ENCODE data around the gene PSME3IP1.

- TF ChIP-seq RAD21 (IDR thresholded peaks at IDR 0.05; ENCODE audit: low read length), result no peak
- no peak for TF ChIP-seq POLR2A (IDR thresholded peaks at IDR 0.05; ENCODE audit: low read depth, low read length)
- no peak for TF ChIP-seq MXI1 (IDR thresholded peaks at IDR 0.05; ENCODE audit: borderline replicate concordance, low read depth, low read length)
- TF ChIP-seq MAFK (IDR thresholded peaks at IDR 0.05; ENCODE audit: low read depth, low read length), result no peak
- TF ChIP-seq, protein P1, sequence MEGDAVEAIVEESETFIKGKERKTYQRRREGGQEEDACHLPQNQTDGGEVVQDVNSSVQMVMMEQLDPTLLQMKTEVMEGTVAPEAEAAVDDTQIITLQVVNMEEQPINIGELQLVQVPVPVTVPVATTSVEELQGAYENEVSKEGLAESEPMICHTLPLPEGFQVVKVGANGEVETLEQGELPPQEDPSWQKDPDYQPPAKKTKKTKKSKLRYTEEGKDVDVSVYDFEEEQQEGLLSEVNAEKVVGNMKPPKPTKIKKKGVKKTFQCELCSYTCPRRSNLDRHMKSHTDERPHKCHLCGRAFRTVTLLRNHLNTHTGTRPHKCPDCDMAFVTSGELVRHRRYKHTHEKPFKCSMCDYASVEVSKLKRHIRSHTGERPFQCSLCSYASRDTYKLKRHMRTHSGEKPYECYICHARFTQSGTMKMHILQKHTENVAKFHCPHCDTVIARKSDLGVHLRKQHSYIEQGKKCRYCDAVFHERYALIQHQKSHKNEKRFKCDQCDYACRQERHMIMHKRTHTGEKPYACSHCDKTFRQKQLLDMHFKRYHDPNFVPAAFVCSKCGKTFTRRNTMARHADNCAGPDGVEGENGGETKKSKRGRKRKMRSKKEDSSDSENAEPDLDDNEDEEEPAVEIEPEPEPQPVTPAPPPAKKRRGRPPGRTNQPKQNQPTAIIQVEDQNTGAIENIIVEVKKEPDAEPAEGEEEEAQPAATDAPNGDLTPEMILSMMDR (conservative IDR thresholded peaks at IDR 0.05; ENCODE audit: low read depth, low read length), result no peak
- no peak for TF ChIP-seq RFX5 (IDR thresholded peaks at IDR 0.05; ENCODE audit: low read depth, low read length)
- no peak for TF ChIP-seq USF2 (IDR thresholded peaks at IDR 0.05; ENCODE audit: low read depth, low read length)
- TF ChIP-seq SMC3 (IDR thresholded peaks at IDR 0.05; ENCODE audit: low read depth, low read length), result no peak
- TF ChIP-seq BHLHE40 (IDR thresholded peaks at IDR 0.05; ENCODE audit: low read depth, low read length), result no peak
- TF ChIP-seq FOS (IDR thresholded peaks at IDR 0.05; ENCODE audit: low read depth, low read length), result no peak
- TF ChIP-seq RCOR1 (IDR thresholded peaks at IDR 0.05; ENCODE audit: insufficient replicate concordance, low read length), result no peak
- TF ChIP-seq, protein P2, sequence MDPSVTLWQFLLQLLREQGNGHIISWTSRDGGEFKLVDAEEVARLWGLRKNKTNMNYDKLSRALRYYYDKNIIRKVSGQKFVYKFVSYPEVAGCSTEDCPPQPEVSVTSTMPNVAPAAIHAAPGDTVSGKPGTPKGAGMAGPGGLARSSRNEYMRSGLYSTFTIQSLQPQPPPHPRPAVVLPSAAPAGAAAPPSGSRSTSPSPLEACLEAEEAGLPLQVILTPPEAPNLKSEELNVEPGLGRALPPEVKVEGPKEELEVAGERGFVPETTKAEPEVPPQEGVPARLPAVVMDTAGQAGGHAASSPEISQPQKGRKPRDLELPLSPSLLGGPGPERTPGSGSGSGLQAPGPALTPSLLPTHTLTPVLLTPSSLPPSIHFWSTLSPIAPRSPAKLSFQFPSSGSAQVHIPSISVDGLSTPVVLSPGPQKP (IDR thresholded peaks at IDR 0.05; ENCODE audit: borderline replicate concordance, low read depth, low read length), result no peak
Observed at GRCh38 chr16:57108432-57108831, 77.4 kb downstream of the PSME3IP1 start.
